ENCODE measurements around the gene CTPS2. TPM values are rescaled to one million over a fixed set of nuclear protein-coding genes. Genes with fewer than 3 reads are reported as not detected.

Gene CTPS2
- total RNA-seq, 4 donors from 2014 or later, result 5.2 to 24.5 (median 15.1) TPM

- no peak for DNase-seq
- H3K4me3 ChIP-seq, result no peak overlapping the region
- no peak overlapping the region for H3K27ac ChIP-seq
- TF ChIP-seq POLR2A (IDR thresholded peaks at IDR 0.05), result no peak
- no peak for TF ChIP-seq CTCF (IDR thresholded peaks at IDR 0.05)
- TF ChIP-seq POLR2AphosphoS5 (IDR thresholded peaks at IDR 0.05), result no peak
- TF ChIP-seq EP300 (IDR thresholded peaks at IDR 0.05; ENCODE audit: low read depth), result no peak
- in situ Hi-C loops (cut with MboI; ENCODE audit: low pct_ligation_motif_present in 1 of 4, low pct_unique_long_range_greater_than_20kb in 1 of 4, low sequenced_read_pairs in 3 of 4), result loop anchor here in 2 of 4 donors (25.0 kb wide), 1 partner anchor 222 kb away; no protein-coding TSS in a partner anchor
- H3K27me3 ChIP-seq, result no peaks in the 10 kb centered on the region
- H3K9me3 ChIP-seq, result no peaks in the 10 kb centered on the region
- intact Hi-C loops (cut with DNase I; ENCODE audit: low total_unique reads), result no loop called here
- 72% methylated on average over 1 of the region's 1 CpG; no CpG with 5 or more reads in 1 of the 2 donors for WGBS, 2 donors (ENCODE audit: low coverage in 1 of 2)
- no peaks in the 10 kb centered on the region for H3K4me1 ChIP-seq
- H3K36me3 ChIP-seq, result no peaks in the 10 kb centered on the region
These were observed 53.1 kb downstream of the CTPS2 start for GRCh38 chrX:16659321-16659720.

DNA sequence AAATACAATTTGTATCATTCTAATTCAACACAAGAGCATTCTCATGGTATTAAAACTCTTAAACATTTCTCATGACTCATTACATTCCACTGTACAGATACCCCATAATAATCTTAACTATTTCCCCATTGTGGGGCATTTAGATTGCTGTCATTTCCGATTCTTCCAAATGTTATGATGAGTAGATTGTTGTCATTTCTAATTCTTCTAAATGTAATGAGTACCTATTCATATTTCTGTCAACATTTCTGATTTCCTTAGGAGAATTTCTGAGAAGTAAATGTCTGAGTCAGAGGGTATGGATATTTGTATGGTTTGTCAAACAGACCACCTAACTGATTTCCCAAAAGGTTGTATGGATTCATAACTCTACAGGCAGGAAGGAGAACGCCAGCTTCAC lies 54.2 kb downstream of the CTPS2 start:
- in situ Hi-C loops (cut with MboI; ENCODE audit: low pct_ligation_motif_present in 1 of 4, low pct_unique_long_range_greater_than_20kb in 1 of 4, low sequenced_read_pairs in 3 of 4), result loop anchor here in 2 of 4 donors (25.0 kb wide), 1 partner anchor 221 kb away; no protein-coding TSS in a partner anchor
- H3K9me3 ChIP-seq, result no peaks in the 10 kb centered on the region

DNA sequence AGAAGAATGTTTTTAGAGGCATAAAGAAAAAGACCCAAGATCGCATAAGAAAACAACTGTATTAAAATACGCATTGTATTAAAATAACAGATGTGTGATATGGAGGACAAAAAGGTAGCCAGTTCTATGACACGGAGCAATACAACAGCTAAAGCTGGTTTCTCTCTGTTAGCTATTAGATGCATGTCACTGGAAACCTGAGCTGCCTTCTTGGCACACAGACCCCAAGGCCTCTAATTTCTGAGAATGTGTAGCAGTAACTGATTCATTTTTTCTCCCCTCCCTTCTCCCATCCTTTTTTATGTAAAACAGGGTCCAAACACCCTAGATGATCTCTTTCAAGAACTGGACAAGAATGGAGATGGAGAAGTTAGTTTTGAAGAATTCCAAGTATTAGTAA lies 58.4 kb downstream of the CTPS2 start:
- in situ Hi-C loops (cut with MboI; ENCODE audit: low pct_ligation_motif_present in 1 of 4, low pct_unique_long_range_greater_than_20kb in 1 of 4, low sequenced_read_pairs in 3 of 4), result loop anchor here in 2 of 4 donors (25.0 kb wide), 1 partner anchor 217 kb away; no protein-coding TSS in a partner anchor
- intact Hi-C loops (cut with DNase I; ENCODE audit: low total_unique reads), result no loop called here
- Histone ChIP-seq H3K27ac (no peak overlapping the region), H3K4me3 (no peak overlapping the region), H3K36me3 (no peaks in the 10 kb centered on the region), H3K27me3 (no peaks in the 10 kb centered on the region), H3K4me1 (no peaks in the 10 kb centered on the region), H3K9me3 (no peaks in the 10 kb centered on the region)
- no peak for TF ChIP-seq EP300 (IDR thresholded peaks at IDR 0.05; ENCODE audit: low read depth)
- TF ChIP-seq POLR2A (IDR thresholded peaks at IDR 0.05), result no peak
- no peak for TF ChIP-seq CTCF (IDR thresholded peaks at IDR 0.05)
- TF ChIP-seq POLR2AphosphoS5 (IDR thresholded peaks at IDR 0.05), result no peak
- WGBS, 2 donors (ENCODE audit: low coverage in 1 of 2), result 91 to 94% methylated on average over 3 of the region's 3 CpGs
- no peak for DNase-seq

More for the DNA sequence above, 54.2 kb downstream of the CTPS2 start:
- Histone ChIP-seq H3K4me3 (no peak overlapping the region), H3K27me3 (no peaks in the 10 kb centered on the region), H3K4me1 (no peaks in the 10 kb centered on the region), H3K36me3 (no peaks in the 10 kb centered on the region), H3K27ac (no peak overlapping the region)
- intact Hi-C loops (cut with DNase I; ENCODE audit: low total_unique reads), result no loop called here
- 91% methylated on average over 2 of the region's 2 CpGs; no CpG with 5 or more reads in 1 of the 2 donors for WGBS, 2 donors (ENCODE audit: low coverage in 1 of 2)
- TF ChIP-seq POLR2AphosphoS5 (IDR thresholded peaks at IDR 0.05) (no peak), EP300 (IDR thresholded peaks at IDR 0.05; ENCODE audit: low read depth) (no peak), POLR2A (IDR thresholded peaks at IDR 0.05) (no peak), CTCF (IDR thresholded peaks at IDR 0.05) (no peak)
- DNase-seq, result no peak

DNA sequence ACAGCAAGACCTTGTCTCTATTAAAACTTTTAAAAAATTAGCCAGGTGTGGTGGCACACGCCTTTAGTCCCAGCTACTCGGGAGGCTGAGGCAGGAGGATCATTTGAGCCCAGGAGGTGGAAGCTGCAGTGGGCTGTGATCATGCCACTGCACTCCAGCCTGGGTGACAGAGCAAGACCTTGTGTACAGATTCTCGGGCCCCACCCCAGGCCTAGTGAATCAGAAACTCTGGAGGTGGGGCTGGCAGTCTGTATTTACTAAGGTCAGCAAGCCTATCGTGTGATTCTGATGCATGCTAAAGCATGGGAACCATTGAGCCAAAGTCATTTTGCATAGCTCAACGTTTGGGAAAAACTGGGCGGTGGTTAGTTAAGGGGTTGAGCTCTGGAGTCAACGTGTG lies 59.0 kb downstream of the CTPS2 start:
- Histone ChIP-seq H3K4me3 (no peak overlapping the region), H3K27ac (no peak overlapping the region), H3K36me3 (no peaks in the 10 kb centered on the region), H3K9me3 (no peaks in the 10 kb centered on the region), H3K4me1 (no peaks in the 10 kb centered on the region), H3K27me3 (no peaks in the 10 kb centered on the region)
- WGBS, 2 donors (ENCODE audit: low coverage in 1 of 2), result 62% methylated on average over 7 of the region's 7 CpGs; no CpG with 5 or more reads in 1 of the 2 donors
- in situ Hi-C loops (cut with MboI; ENCODE audit: low pct_ligation_motif_present in 1 of 4, low pct_unique_long_range_greater_than_20kb in 1 of 4, low sequenced_read_pairs in 3 of 4) (loop anchor here in 2 of 4 donors (25.0 kb wide), 1 partner anchor 216 kb away; no protein-coding TSS in a partner anchor), intact Hi-C loops (cut with DNase I; ENCODE audit: low total_unique reads) (no loop called here)
- TF ChIP-seq POLR2AphosphoS5 (IDR thresholded peaks at IDR 0.05), result no peak
- TF ChIP-seq EP300 (IDR thresholded peaks at IDR 0.05; ENCODE audit: low read depth), result no peak
- TF ChIP-seq CTCF (IDR thresholded peaks at IDR 0.05), result no peak
- no peak for TF ChIP-seq POLR2A (IDR thresholded peaks at IDR 0.05)
- DNase-seq, result peak; percentile 53
